Skeletal muscle tissue (tissue), 4 donors: ENCODE data around the gene CARD11. TPM values are rescaled to one million over a fixed set of nuclear protein-coding genes. Genes with fewer than 3 reads are reported as not detected.

Experiments
- H3K27ac ChIP-seq: one replicate; pipeline ENCODE4 v1.7.0; 2013; ENCODE audit warnings: mild to moderate bottlenecking, low read depth, low read length, inconsistent platforms
- H3K27me3 ChIP-seq, 3 donors: one replicate each; pipeline ENCODE4 v1.7.0; 2013; ENCODE audit warnings: low read length in 3 of 3; ENCODE audit not compliant: control insufficient read depth in 3 of 3, insufficient read depth in 3 of 3
- H3K36me3 ChIP-seq, 3 donors: one replicate each; pipeline ENCODE4 v1.7.0; 2013; ENCODE audit warnings: low read length in 3 of 3; ENCODE audit not compliant: control insufficient read depth in 3 of 3, insufficient read depth in 3 of 3
- H3K4me1 ChIP-seq, 3 donors: one replicate each; pipeline ENCODE4 v1.7.0; 2013; ENCODE audit warnings: low read length in 3 of 3, mild to moderate bottlenecking in 3 of 3; ENCODE audit not compliant: control insufficient read depth in 3 of 3, insufficient read depth in 3 of 3
- H3K4me3 ChIP-seq, 3 donors: one replicate each; pipeline ENCODE4 v1.7.0; 2013; ENCODE audit warnings: low read length in 3 of 3
- H3K9ac ChIP-seq, 3 donors: one replicate each; pipeline ENCODE4 v1.7.0; 2013; ENCODE audit warnings: low read length in 3 of 3, mild to moderate bottlenecking in 3 of 3, moderate library complexity in 2 of 3, low read depth in 1 of 3
- H3K9me3 ChIP-seq, 3 donors: one replicate each; pipeline ENCODE4 v1.7.0; 2013; ENCODE audit warnings: low read length in 3 of 3; ENCODE audit not compliant: control insufficient read depth in 3 of 3
- total RNA-seq: library from RNA; depleted of rRNA; stranded (reverse); fragments of >200 nt; gene quantifications from one replicate; pipeline ENCODE4 v1.2.3, GENCODE V29; 2014
- donor health status: Osteomylitis.

The CARD11 gene
- total RNA-seq, 1 donor from 2014 or later: 1.0 TPM

DNA sequence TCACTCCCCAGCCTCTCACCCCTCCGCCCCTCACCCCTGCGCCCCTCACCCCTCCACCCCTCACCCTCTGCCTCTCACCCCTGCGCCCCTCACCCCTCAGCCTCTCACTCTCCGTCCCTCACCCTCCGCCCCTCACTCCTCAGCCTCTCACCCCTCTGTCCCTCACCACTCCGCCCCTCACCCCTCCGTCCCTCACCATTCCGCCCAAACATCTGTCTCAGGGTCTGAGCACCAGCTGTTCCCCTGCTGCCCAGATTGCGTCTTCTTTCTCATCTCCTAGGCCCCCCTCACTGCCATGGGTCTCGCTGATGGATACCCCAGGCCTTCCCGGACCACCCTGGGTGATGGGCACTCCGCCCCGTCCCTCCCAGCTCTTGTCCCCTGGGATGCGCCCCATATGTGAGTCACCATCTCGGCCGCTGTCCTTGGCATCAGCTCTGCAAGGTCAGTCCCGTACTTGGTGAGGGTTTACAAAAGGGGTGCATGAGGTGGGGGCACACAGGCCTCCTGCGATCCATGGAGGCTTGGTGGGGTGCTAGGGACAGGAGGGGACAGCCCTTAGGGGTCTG, 134.1 kb downstream of the CARD11 start:
- H3K4me1 ChIP-seq: no peaks in the 10 kb centered on the region

DNA sequence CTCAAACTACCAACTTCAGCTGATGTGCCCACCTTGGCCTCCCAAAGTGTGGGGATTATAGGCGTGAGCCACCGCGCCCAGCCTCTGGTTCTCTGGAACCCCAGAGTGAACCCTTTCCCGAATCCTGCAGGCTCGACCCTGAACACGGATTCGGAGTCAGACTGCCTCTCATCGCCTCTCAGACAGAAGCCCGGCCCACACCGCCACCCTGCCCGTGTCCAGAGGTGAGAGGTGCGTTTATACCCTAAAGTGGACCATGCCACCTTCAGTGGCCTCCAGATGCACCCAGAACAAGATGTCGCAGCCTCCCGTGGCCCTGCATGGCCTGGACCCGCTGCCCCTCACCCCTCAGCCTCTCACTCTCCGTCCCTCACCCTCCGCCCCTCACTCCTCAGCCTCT, 134.6 kb downstream of the CARD11 start:
- H3K36me3 ChIP-seq: no peaks in the 10 kb centered on the region
- no peaks in the 10 kb centered on the region for H3K4me1 ChIP-seq
- H3K9me3 ChIP-seq: peaks cover 4% of the 10 kb centered on the region in 3 donors
- peaks cover 0 to 26% (median 15%) of the 10 kb centered on the region in 3 donors for H3K27me3 ChIP-seq
- H3K4me3 ChIP-seq: no peak overlapping the region
- no peak overlapping the region for H3K9ac ChIP-seq
- H3K27ac ChIP-seq: no peak overlapping the region

More for the DNA sequence above, 134.1 kb downstream of the CARD11 start:
- H3K4me3 ChIP-seq: no peak overlapping the region
- no peaks in the 10 kb centered on the region for H3K36me3 ChIP-seq
- no peak overlapping the region for H3K9ac ChIP-seq
- H3K27me3 ChIP-seq: peaks cover 0 to 26% (median 16%) of the 10 kb centered on the region in 3 donors
- peaks cover 4% of the 10 kb centered on the region in 3 donors for H3K9me3 ChIP-seq
- no peak overlapping the region for H3K27ac ChIP-seq

DNA sequence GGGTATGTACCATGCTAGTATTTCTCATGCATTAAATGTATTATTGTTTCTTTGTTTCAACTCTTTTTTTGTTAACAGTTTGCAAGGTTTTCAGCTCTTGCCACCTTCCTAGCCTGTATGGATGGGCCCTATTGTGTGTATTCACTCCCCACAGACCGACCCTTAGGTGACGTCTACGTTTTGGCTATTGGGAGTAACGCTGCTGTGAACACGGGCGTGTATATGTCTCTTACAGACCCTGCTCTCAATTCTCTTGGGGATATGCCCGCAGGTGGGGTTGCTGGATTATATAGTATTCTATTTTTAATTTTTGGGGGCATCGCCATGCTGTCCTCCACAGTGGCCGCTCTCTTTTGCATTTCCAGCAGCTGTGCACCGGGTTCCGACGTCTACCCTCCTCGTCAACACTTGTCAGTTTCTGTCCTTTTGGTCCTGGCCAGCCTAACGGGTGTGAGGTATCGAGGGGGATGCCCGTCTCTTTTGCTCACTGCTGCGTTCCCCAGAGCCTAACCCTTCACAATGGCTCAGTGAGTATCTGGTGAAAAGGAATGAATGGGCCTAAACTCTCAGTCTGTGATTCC, 135.5 kb downstream of the CARD11 start:
- no peak overlapping the region for H3K9ac ChIP-seq
- H3K27ac ChIP-seq: no peak overlapping the region
- no peaks in the 10 kb centered on the region for H3K4me1 ChIP-seq
- no peak overlapping the region for H3K4me3 ChIP-seq
- peaks cover 0 to 25% (median 9%) of the 10 kb centered on the region in 3 donors for H3K27me3 ChIP-seq
- peaks cover 4% of the 10 kb centered on the region in 3 donors for H3K9me3 ChIP-seq
- H3K36me3 ChIP-seq: no peaks in the 10 kb centered on the region

DNA sequence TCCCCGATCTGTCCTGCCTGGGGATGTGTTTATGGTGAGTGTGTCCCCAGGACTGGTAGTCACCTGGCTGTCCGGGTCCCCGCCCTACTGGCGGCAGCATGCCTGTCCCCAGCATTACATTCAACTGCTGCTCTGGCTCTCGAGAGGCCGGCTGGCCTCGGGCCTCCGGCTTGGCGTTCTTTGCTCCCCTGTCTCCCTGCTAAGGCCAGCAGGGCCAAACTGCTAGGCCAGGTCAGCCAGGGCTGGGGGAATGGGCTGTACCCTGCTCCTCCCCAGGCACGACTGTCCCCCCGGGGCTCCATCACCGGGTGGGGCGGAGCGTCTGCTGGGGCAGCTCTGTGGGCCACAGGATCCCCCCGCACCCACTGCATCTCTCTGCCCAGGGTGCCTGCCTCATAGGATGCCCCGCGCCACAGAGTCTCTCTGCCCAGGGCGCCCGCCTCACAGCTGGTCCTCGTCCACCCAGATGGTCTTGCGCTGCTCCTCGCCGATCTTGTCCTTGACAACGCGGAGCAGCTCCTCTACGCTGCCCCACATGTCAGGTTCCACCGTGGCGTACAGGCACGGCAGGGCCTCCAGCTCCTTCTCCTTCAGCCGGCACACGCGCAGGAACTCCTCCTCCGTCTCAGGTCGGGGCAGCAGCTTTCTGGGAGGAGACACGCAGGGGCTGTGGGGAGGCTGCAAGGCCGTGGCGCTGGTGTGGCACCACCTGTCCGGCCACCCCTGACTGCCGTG, 137.3 kb downstream of the CARD11 start:
- Histone ChIP-seq H3K4me1 (no peaks in the 10 kb centered on the region), H3K9ac (no peak overlapping the region), H3K9me3 (peaks cover 4% of the 10 kb centered on the region in 3 donors), H3K4me3 (no peak overlapping the region), H3K27me3 (peaks cover under 1 to 23% (median 7%) of the 10 kb centered on the region in 3 donors), H3K27ac (no peak overlapping the region), H3K36me3 (no peaks in the 10 kb centered on the region)

DNA sequence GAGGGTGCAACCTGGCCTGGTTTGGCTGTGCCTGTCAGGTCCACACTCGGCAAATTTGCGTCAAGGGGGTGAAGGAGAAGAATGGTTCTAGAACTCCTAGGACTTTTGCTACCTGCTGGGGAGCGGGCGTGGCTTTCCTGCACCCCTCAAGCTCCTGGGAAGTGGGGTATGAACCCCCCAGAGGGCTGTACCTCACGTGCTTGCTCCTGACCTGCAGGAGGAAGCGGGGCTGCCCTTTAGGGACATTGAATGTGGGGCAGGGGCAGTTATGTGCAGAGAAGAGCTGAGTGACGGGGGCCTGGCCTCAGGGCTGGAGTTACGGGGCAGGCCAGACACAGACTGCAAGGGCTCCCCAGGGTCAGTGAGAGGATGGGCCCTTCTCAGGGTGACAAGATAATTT, 138.2 kb downstream of the CARD11 start:
- no peaks in the 10 kb centered on the region for H3K4me1 ChIP-seq
- no peak overlapping the region for H3K4me3 ChIP-seq
- no peaks in the 10 kb centered on the region for H3K36me3 ChIP-seq
- no peak overlapping the region for H3K9ac ChIP-seq
- H3K27ac ChIP-seq: no peak overlapping the region
- peaks cover 4% of the 10 kb centered on the region in 3 donors for H3K9me3 ChIP-seq
- H3K27me3 ChIP-seq: peaks cover 4 to 17% (median 7%) of the 10 kb centered on the region in 3 donors

GRCh38 chr7:2905027-2905426, 138.6 kb downstream of the CARD11 start:
- H3K27ac ChIP-seq: no peak overlapping the region
- H3K4me3 ChIP-seq: no peak overlapping the region
- no peaks in the 10 kb centered on the region for H3K4me1 ChIP-seq
- H3K36me3 ChIP-seq: no peaks in the 10 kb centered on the region
- H3K9me3 ChIP-seq: peaks cover 4% of the 10 kb centered on the region in 3 donors
- H3K9ac ChIP-seq: no peak overlapping the region
- H3K27me3 ChIP-seq: peaks cover 4 to 16% (median 7%) of the 10 kb centered on the region in 3 donors

GRCh38 chr7:2904202-2904601, 139.5 kb downstream of the CARD11 start:
- H3K9me3 ChIP-seq: peaks cover 4% of the 10 kb centered on the region in 3 donors
- no peak overlapping the region for H3K27ac ChIP-seq
- no peaks in the 10 kb centered on the region for H3K4me1 ChIP-seq
- H3K36me3 ChIP-seq: no peaks in the 10 kb centered on the region
- H3K4me3 ChIP-seq: no peak overlapping the region
- no peak overlapping the region for H3K9ac ChIP-seq
- peaks cover 4 to 12% (median 7%) of the 10 kb centered on the region in 3 donors for H3K27me3 ChIP-seq

DNA sequence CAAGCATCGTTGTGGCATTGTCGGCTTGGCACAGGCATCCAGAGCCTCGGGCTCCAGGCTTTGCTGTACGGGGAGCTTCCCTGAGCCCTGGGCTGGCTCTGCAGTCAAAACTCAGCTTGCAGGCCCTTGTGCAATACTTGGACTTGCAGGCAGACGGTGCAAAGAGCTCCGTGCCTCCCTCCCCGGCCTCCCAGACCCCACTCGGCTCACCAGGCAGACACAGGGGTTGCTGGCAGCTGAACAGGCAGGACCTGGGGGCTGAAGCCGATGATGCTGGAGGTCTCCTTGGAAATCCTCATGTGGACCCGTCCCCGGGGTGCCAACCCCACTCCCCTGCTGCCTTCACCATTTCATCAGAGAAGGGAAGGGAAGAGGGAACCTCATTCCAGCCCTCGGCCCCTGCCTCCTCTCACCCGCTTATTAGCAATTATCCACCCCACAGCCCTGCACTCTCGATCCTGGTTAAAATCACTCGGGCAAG, 139.9 kb downstream of the CARD11 start:
- H3K27ac ChIP-seq: no peak overlapping the region
- no peak overlapping the region for H3K4me3 ChIP-seq
- no peaks in the 10 kb centered on the region for H3K36me3 ChIP-seq
- no peaks in the 10 kb centered on the region for H3K4me1 ChIP-seq
- peaks cover 4 to 5% (median 4%) of the 10 kb centered on the region in 3 donors for H3K9me3 ChIP-seq
- H3K27me3 ChIP-seq: peaks cover 4 to 12% (median 10%) of the 10 kb centered on the region in 3 donors
- no peak overlapping the region for H3K9ac ChIP-seq

- Histone ChIP-seq H3K36me3 (no peaks in the 10 kb centered on the region), H3K27ac (no peak overlapping the region), H3K9me3 (peaks cover 0 to 5% (median 5%) of the 10 kb centered on the region in 3 donors), H3K27me3 (peaks cover 19 to 32% (median 30%) of the 10 kb centered on the region in 3 donors), H3K9ac (no peak overlapping the region), H3K4me1 (no peaks in the 10 kb centered on the region), H3K4me3 (no peak overlapping the region)
Measured at GRCh38 chr7:2897023-2897422, 146.6 kb downstream of the CARD11 start.

DNA sequence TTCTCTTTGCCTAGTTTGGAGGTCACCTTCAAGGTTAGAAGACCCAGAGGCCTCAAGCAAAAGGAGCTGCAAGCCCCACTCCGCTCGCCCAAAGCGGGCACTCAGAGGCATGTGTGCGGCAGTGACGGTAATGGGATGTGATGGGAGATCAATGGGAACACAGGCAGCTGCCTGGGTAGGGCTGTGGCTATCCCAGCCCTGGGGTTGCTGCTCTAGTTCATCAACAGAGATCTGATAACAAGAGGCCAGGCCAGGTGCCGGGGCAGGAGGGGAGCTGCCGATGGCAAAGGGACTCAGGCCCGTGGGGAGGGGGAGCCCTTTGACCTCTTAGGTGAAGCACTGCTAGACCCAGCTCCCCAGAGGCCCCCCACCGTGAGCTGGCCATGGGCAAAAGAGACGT, 147.5 kb downstream of the CARD11 start:
- H3K4me1 ChIP-seq: no peaks in the 10 kb centered on the region
- peaks cover 0 to 5% (median 5%) of the 10 kb centered on the region in 3 donors for H3K9me3 ChIP-seq
- peaks cover 16 to 28% (median 28%) of the 10 kb centered on the region in 3 donors for H3K27me3 ChIP-seq
- H3K4me3 ChIP-seq: no peak overlapping the region
- H3K9ac ChIP-seq: no peak overlapping the region
- no peaks in the 10 kb centered on the region for H3K36me3 ChIP-seq
- no peak overlapping the region for H3K27ac ChIP-seq
